Smooth muscle cell (in vitro differentiated cells): Measurements from ENCODE around the gene SCN1A. TPM values are rescaled to one million over a fixed set of nuclear protein-coding genes. Genes with fewer than 3 reads are reported as not detected.

Experiments used
- DNase-seq: peaks from one replicate; lab custom pipeline; 2025; ENCODE audit not compliant: unreplicated experiment; lab: John Stamatoyannopoulos, UW
- H2AFZ ChIP-seq: fragments of 200-600 bp; sonication (generic); 2 replicates; pipeline ENCODE4 v1.6.0; 2016; ENCODE audit warnings: antibody characterized with exemption, low read depth, mild to moderate bottlenecking
- H3F3A ChIP-seq: fragments of 200-600 bp; sonication (generic); 2 replicates; pipeline ENCODE4 v1.6.0; 2017; ENCODE audit warnings: antibody characterized with exemption, low read depth
- H3K27ac ChIP-seq: fragments of 200-600 bp; sonication (generic); 2 replicates; pipeline ENCODE4 v1.5.1; 2016; ENCODE audit warnings: low read depth, mild to moderate bottlenecking
- H3K27me3 ChIP-seq: fragments of 200-600 bp; sonication (generic); 2 replicates; pipeline ENCODE4 v1.6.1; 2016; ENCODE audit warnings: low read depth, mild to moderate bottlenecking
- H3K36me3 ChIP-seq: fragments of 200-600 bp; sonication (generic); 2 replicates; pipeline ENCODE4 v1.5.1; 2016; ENCODE audit warnings: low read depth
- H3K4me1 ChIP-seq: fragments of 200-600 bp; sonication (generic); 2 replicates; pipeline ENCODE4 v1.5.1; 2016; ENCODE audit warnings: low read depth
- H3K4me2 ChIP-seq: fragments of 200-600 bp; sonication (generic); 2 replicates; pipeline ENCODE4 v1.6.0; 2016; ENCODE audit warnings: mild to moderate bottlenecking
- H3K4me3 ChIP-seq: fragments of 200-600 bp; sonication (generic); 2 replicates; pipeline ENCODE4 v1.5.1; 2016; ENCODE audit warnings: mild to moderate bottlenecking
- H3K79me2 ChIP-seq: fragments of 200-600 bp; sonication (generic); 2 replicates; pipeline ENCODE4 v1.6.0; 2016; ENCODE audit warnings: low read depth, mild to moderate bottlenecking
- H3K9ac ChIP-seq: fragments of 200-600 bp; sonication (generic); 2 replicates; pipeline ENCODE4 v1.6.0; 2016; ENCODE audit warnings: low read depth
- H3K9me3 ChIP-seq: fragments of 200-600 bp; sonication (generic); replicated peaks from 2 replicates; pipeline ENCODE4 v1.5.1; 2016; ENCODE audit warnings: low read depth
- H4K20me1 ChIP-seq: fragments of 200-600 bp; sonication (generic); 2 replicates; pipeline ENCODE4 v1.6.0; 2016; ENCODE audit warnings: low read depth
- CTCF ChIP-seq: fragments of 200-600 bp; sonication (generic); IDR thresholded peaks from 2 replicates; pipeline ENCODE4 v1.5.1; 2017; ENCODE audit warnings: borderline replicate concordance, mild to moderate bottlenecking, antibody characterized with exemption; ENCODE audit not compliant: insufficient read depth, poor library complexity, severe bottlenecking
- WGBS: methylation state at CpG from one replicate; pipeline ENCODE4 v1.1.7; 2016; ENCODE audit warnings: low lambda C conversion rate; 5-methylcytosine and 5-hydroxymethylcytosine counted together
- polyA plus RNA-seq: library from polyadenylated mRNA; unstranded; fragments of >200 nt; fragmentation: Nextera tagmentation; extraction: Ambion mirVana; gene quantifications from 2 replicates; pipeline ENCODE4 v1.2.1, GENCODE V29; 2016
- total RNA-seq: library from RNA; depleted of rRNA; stranded (reverse); fragments of >200 nt; gene quantifications from 2 replicates; pipeline ENCODE4 v1.2.3, GENCODE V29; 2014

Gene SCN1A
- total and polyA plus RNA-seq, 2 experiments from 2014 or later: not detected

DNA sequence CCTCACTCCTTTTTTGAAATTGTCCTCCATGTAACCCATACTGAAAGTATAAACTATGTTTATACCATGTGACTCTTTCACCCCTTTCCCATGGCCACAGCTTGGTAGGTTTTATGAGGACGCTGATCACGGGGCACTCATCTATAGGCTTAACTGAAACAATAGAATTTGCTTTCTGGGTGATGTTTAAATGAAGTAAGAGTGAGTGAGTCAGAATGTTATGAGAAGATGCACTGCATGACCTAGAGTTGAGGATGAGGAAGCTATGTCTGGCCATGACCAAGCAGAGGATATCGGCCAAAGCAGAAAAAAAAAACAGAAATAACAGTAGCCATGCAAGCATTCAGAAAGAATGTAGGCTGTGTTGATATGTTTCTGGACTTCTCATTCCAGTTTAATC is 34.9 kb downstream of the SCN1A start:
- 66% methylated on average over 3 of the region's 3 CpGs for WGBS
- Histone ChIP-seq H3K79me2 (no peaks in the 10 kb centered on the region), H3K4me2 (no peak overlapping the region), H4K20me1 (no peaks in the 10 kb centered on the region), H3F3A (no peaks in the 10 kb centered on the region), H3K9me3 (no peaks in the 10 kb centered on the region), H3K9ac (no peak overlapping the region), H2AFZ (no peak overlapping the region), H3K4me1 (no peaks in the 10 kb centered on the region), H3K27me3 (no peaks in the 10 kb centered on the region), H3K27ac (no peak overlapping the region), H3K4me3 (no peak overlapping the region), H3K36me3 (no peaks in the 10 kb centered on the region)
- no peak for DNase-seq
- no peak for TF ChIP-seq CTCF

DNA sequence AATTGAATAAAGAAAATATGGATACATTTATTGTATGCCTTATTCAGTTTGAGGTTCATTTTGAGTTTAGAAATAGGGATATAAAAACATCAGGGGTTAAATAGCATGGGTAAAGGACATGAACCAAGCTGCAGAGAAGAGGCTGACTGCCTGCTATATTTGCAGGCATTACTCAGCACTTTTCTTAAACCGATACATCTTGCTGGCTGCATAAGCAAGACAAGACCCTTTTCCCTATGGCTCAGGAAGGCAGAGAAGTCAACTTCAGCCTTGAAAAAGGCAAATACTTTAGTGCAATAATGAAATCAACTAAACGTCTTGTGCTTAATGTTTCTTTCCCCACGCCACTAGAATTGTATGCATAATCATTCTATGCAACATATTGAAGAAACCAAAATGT is 36.4 kb downstream of the SCN1A start:
- H3K9ac ChIP-seq: no peak overlapping the region
- peak overlapping the region; percentile 36 for H3K4me2 ChIP-seq
- H3K4me1 ChIP-seq: no peaks in the 10 kb centered on the region
- DNase-seq: no peak
- H2AFZ ChIP-seq: peak overlapping the region; percentile 58
- H3K36me3 ChIP-seq: no peaks in the 10 kb centered on the region
- H3K4me3 ChIP-seq: no peak overlapping the region
- no peak overlapping the region for H3K27ac ChIP-seq
- TF ChIP-seq CTCF: no peak
- no peaks in the 10 kb centered on the region for H3K27me3 ChIP-seq
- no peaks in the 10 kb centered on the region for H4K20me1 ChIP-seq
- H3K79me2 ChIP-seq: no peaks in the 10 kb centered on the region
- no peaks in the 10 kb centered on the region for H3K9me3 ChIP-seq
- 49% methylated on average over 3 of the region's 3 CpGs for WGBS
- H3F3A ChIP-seq: no peaks in the 10 kb centered on the region

GRCh38 chr2:166090908-166091307 is 36.9 kb downstream of the SCN1A start:
- Histone ChIP-seq H3K4me3 (no peak overlapping the region), H3K27me3 (peaks cover 4% of the 10 kb centered on the region), H3K79me2 (no peaks in the 10 kb centered on the region), H3K4me2 (peak overlapping the region; percentile 36), H3K9ac (no peak overlapping the region), H3F3A (no peaks in the 10 kb centered on the region), H3K27ac (no peak overlapping the region), H2AFZ (peak overlapping the region; percentile 58), H3K4me1 (no peaks in the 10 kb centered on the region), H4K20me1 (no peaks in the 10 kb centered on the region), H3K36me3 (no peaks in the 10 kb centered on the region), H3K9me3 (no peaks in the 10 kb centered on the region)
- 73% methylated on average over 5 of the region's 5 CpGs for WGBS
- no peak for DNase-seq
- TF ChIP-seq CTCF: no peak

GRCh38 chr2:166090346-166090745 is 37.5 kb downstream of the SCN1A start:
- no peak overlapping the region for H3K4me2 ChIP-seq
- WGBS: 97% methylated on average over 2 of the region's 2 CpGs
- no peaks in the 10 kb centered on the region for H3K36me3 ChIP-seq
- H4K20me1 ChIP-seq: no peaks in the 10 kb centered on the region
- no peaks in the 10 kb centered on the region for H3F3A ChIP-seq
- H2AFZ ChIP-seq: no peak overlapping the region
- no peaks in the 10 kb centered on the region for H3K79me2 ChIP-seq
- H3K27ac ChIP-seq: no peak overlapping the region
- no peak for TF ChIP-seq CTCF
- no peak overlapping the region for H3K4me3 ChIP-seq
- DNase-seq: no peak
- H3K27me3 ChIP-seq: peaks cover 4% of the 10 kb centered on the region
- no peaks in the 10 kb centered on the region for H3K4me1 ChIP-seq
- H3K9me3 ChIP-seq: no peaks in the 10 kb centered on the region
- no peak overlapping the region for H3K9ac ChIP-seq
